ENCODE measurements around the gene VSIG2.

The VSIG2 gene

DNA sequence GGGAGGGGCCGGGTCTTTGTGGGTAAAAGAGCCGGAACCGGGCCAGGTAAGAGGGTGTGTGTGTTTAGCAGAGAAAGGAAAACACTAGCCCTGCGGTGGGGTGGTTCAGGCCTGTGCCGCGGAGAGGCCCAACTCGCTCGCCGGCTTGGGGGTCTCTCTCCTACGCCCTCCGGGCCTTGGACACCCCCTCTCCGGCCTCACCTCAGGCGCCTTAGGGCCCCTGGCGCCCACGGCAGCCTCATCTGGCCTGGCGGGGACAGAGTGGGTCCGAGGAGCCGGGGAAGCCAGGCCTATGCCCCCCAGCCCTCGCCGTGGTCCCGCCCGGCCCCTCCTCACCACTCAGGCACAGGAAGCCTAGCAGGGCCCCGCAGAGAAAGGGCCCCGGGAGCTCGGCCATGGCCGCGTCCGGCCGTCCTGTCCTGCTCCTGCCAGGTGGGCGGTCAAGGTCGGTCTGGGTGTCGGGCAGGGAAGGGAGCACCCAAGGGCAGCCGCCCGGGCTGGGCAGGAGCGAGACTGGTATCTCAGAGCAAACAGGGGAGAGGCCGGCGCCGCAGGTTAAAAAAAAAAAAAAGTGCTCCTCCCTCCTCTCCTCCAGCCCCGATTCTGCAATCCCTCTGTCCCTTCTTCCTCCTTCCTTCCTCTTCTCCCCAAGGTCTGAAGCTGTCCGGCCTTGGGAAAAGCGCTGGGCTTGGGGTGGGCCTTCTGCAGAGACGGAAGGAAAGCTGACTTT lies at the start of gene VSIG2:
Gene VSIG2 (minus strand): TSS at position 515 of the 730 bp plus-strand sequence. CDS start 118 bp downstream, at position 397.
- Histone ChIP-seq H3K4me3 (no peak within 1 kb of the TSS), H3K27ac (peak within 1 kb of the TSS; percentile 36 to 98), H3K4me1 (peaks cover 0 to 64% (median 20%) of the 10 kb centered on the region in 4 donors), H3K9me3 (no peaks in the 10 kb centered on the region), H3K36me3 (peaks cover 31 to 48% (median 41%) of the 10 kb centered on the region in 3 donors), H3K27me3 (no peaks in the 10 kb centered on the region)
- TF ChIP-seq, protein P1, sequence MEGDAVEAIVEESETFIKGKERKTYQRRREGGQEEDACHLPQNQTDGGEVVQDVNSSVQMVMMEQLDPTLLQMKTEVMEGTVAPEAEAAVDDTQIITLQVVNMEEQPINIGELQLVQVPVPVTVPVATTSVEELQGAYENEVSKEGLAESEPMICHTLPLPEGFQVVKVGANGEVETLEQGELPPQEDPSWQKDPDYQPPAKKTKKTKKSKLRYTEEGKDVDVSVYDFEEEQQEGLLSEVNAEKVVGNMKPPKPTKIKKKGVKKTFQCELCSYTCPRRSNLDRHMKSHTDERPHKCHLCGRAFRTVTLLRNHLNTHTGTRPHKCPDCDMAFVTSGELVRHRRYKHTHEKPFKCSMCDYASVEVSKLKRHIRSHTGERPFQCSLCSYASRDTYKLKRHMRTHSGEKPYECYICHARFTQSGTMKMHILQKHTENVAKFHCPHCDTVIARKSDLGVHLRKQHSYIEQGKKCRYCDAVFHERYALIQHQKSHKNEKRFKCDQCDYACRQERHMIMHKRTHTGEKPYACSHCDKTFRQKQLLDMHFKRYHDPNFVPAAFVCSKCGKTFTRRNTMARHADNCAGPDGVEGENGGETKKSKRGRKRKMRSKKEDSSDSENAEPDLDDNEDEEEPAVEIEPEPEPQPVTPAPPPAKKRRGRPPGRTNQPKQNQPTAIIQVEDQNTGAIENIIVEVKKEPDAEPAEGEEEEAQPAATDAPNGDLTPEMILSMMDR (IDR thresholded peaks at IDR 0.05) = no peak
- intact Hi-C loops (cut with DNase I; ENCODE audit: low total_unique reads) = loop anchor here (10.0 kb wide), 1 partner anchor 623 kb away; no protein-coding TSS in a partner anchor
- DNase-seq = no peak

GRCh38 chr11:124801014-124801413 lies 49.0 kb upstream of the VSIG2 start:
- H3K27ac ChIP-seq = peak overlapping the region; percentile 99
- H3K27me3 ChIP-seq = no peaks in the 10 kb centered on the region
- no peak for DNase-seq
- H3K36me3 ChIP-seq = peaks cover 8 to 9% (median 8%) of the 10 kb centered on the region in 3 donors
- H3K9me3 ChIP-seq = no peaks in the 10 kb centered on the region
- TF ChIP-seq, protein P1 (IDR thresholded peaks at IDR 0.05) = no peak
- intact Hi-C loops (cut with DNase I; ENCODE audit: low total_unique reads) = loop anchor here (5.0 kb wide), 1 partner anchor 36 kb away; no protein-coding TSS in a partner anchor
- H3K4me3 ChIP-seq = peak overlapping the region; percentile 98 to 100
- H3K4me1 ChIP-seq = peaks cover 0 to 37% (median 21%) of the 10 kb centered on the region in 4 donors

DNA sequence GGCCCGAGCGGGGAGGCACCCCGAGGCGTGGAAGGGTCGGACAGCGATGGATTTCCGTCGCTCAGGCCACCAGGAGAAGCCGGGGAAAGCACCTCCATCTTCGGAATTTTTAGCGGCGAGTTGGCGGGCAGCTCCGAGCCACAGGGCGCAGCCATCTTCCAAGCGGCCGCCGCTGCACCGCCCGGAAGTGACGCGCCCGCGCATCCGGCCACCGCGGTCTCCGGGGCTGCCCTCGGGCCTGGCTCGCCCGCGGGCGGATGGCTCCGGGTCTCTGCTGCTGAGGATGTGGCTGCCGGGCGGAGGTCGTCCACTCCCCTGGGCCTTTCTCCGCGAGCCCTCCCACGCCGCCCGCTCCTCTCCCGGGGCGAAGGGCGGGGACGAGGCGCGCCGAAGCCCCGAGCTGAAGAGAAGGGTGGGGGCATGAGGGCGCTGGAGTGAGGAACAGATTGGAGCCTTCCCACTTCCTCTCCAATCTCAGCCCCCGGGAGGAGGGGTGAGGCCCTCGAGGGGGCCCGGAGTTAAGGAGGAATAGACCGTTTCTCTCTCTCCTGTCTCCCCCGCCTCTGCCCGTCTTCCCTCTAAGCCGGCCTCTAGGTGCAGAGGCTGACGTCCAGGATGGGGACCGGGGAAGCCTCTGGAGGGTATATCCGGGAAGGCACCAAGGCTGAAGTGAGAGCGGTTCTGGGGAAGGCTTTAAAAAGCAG lies 48.3 kb upstream of the VSIG2 start, which contains the start of gene MSANTD2:
Gene MSANTD2 (minus strand): TSS at position 181 of the 704 bp plus-strand sequence. CDS start 26 bp downstream, at position 155.
- no peaks in the 10 kb centered on the region for H3K9me3 ChIP-seq
- intact Hi-C loops (cut with DNase I; ENCODE audit: low total_unique reads) = loop anchor here (5.0 kb wide), 1 partner anchor 37 kb away; no protein-coding TSS in a partner anchor

GRCh38 chr11:124799348-124800225 lies 47.5 kb upstream of the VSIG2 start:
- DNase-seq = peak in 1 of 2 donors; percentile 70
- Histone ChIP-seq H3K9me3 (no peaks in the 10 kb centered on the region), H3K27me3 (no peaks in the 10 kb centered on the region), H3K4me1 (peaks cover 0 to 37% (median 21%) of the 10 kb centered on the region in 4 donors), H3K27ac (peak overlapping the region; percentile 99), H3K36me3 (no peaks in the 10 kb centered on the region), H3K4me3 (peak overlapping the region; percentile 98 to 100)
- intact Hi-C loops (cut with DNase I; ENCODE audit: low total_unique reads) = loop anchor here (5.0 to 10.0 kb wide), 3 partner anchors 37 to 55 kb away; partner anchors contain the start of gene ESAM
- TF ChIP-seq, protein P1 (IDR thresholded peaks at IDR 0.05) = no peak

More for the DNA sequence above, 48.3 kb upstream of the VSIG2 start, which contains the start of gene MSANTD2:
- TF ChIP-seq, protein P1 (IDR thresholded peaks at IDR 0.05) = no peak
- peak; percentile 79 to 88 for DNase-seq
- Histone ChIP-seq H3K27me3 (no peaks in the 10 kb centered on the region), H3K4me1 (peaks cover 0 to 37% (median 21%) of the 10 kb centered on the region in 4 donors), H3K36me3 (peaks cover 2 to 3% (median 2%) of the 10 kb centered on the region in 3 donors), H3K4me3 (peak within 1 kb of the TSS; percentile 98 to 100), H3K27ac (peak within 1 kb of the TSS; percentile 99)

GRCh38 chr11:124798991-124799347 lies 46.9 kb upstream of the VSIG2 start:
- intact Hi-C loops (cut with DNase I; ENCODE audit: low total_unique reads) = loop anchor here (5.0 to 10.0 kb wide), 2 partner anchors 37 to 54 kb away; partner anchors contain the start of gene ESAM

More at GRCh38 chr11:124798991-124799347, 46.9 kb upstream of the VSIG2 start:
- Histone ChIP-seq H3K36me3 (no peaks in the 10 kb centered on the region), H3K9me3 (no peaks in the 10 kb centered on the region), H3K27ac (peak overlapping the region; percentile 99), H3K4me1 (peaks cover 0 to 37% (median 21%) of the 10 kb centered on the region in 4 donors), H3K27me3 (no peaks in the 10 kb centered on the region), H3K4me3 (peak overlapping the region; percentile 98 to 100)
- TF ChIP-seq, protein P1 (IDR thresholded peaks at IDR 0.05) = no peak
- DNase-seq = no peak

All from tibial artery (tissue), 4 donors.